ENCODE data around the gene CARMIL1. TPM values are rescaled to one million over a fixed set of nuclear protein-coding genes. Genes with fewer than 3 reads are reported as not detected.

Gene CARMIL1
- total and polyA plus RNA-seq, 11 donors: 2.4 to 9.1 (median 5.3) TPM

DNA sequence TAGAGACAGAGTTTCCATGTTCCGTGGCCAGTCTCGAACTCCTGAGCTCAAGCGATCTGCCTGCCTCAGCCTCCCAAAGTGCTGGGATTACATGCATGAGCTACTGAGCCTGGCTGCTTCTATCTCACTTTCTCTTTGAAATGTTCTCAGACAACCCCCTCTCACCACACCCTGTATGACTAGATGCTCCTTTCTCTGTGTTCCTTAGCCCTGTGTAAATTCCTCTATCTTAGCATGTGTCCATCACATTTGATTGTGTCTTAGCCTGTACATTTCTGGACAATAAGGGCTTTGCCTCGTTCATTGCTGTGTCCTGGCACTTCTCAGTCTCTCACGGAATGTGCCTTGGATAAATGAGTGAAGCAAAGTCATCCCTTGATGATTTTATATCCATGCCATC lies 204.8 kb downstream of the CARMIL1 start:
- TF ChIP-seq, protein P1, sequence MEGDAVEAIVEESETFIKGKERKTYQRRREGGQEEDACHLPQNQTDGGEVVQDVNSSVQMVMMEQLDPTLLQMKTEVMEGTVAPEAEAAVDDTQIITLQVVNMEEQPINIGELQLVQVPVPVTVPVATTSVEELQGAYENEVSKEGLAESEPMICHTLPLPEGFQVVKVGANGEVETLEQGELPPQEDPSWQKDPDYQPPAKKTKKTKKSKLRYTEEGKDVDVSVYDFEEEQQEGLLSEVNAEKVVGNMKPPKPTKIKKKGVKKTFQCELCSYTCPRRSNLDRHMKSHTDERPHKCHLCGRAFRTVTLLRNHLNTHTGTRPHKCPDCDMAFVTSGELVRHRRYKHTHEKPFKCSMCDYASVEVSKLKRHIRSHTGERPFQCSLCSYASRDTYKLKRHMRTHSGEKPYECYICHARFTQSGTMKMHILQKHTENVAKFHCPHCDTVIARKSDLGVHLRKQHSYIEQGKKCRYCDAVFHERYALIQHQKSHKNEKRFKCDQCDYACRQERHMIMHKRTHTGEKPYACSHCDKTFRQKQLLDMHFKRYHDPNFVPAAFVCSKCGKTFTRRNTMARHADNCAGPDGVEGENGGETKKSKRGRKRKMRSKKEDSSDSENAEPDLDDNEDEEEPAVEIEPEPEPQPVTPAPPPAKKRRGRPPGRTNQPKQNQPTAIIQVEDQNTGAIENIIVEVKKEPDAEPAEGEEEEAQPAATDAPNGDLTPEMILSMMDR (IDR thresholded peaks at IDR 0.05): no peak
- TF ChIP-seq POLR2A (IDR thresholded peaks at IDR 0.05): no peak
- Histone ChIP-seq H3K4me3 (no peak overlapping the region), H3K9me3 (no peaks in the 10 kb centered on the region), H3K4me1 (peaks cover 0 to 21% (median 11%) of the 10 kb centered on the region in 12 donors), H3K27ac (no peak overlapping the region), H3K27me3 (no peaks in the 10 kb centered on the region), H3K36me3 (peaks cover 0 to 7% (median 0%) of the 10 kb centered on the region in 9 donors)
- DNase-seq (no peak), ATAC-seq (peak in 1 of 4 donors; percentile 20)
- 75 to 79% (median 77%) methylated on average over 5 of the region's 5 CpGs for WGBS, 4 donors
- intact Hi-C loops (cut with DNase I): no loop called here

DNA sequence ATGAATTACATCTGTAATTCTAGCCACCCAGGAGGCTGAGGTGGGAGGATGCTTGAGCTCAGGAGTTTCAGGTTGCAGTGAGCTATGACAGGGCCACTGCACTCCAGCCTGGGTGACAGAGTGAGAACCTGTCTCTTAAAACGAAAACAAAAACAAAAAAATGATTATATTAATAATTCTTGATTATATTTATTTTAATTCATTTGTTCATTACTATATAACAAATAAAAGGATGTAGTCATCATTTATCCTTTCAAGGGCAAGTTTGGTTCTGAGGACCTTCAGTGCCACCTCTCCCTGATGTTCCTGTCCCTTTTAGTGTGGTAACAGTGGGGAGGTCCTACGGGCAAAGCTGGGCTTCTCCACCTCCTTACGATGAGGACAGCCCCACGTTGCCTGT lies 205.7 kb downstream of the CARMIL1 start:
- intact Hi-C loops (cut with DNase I): loop anchor here in 1 of 10 donors (5.0 kb wide), 1 partner anchor 263 kb away; no protein-coding TSS in a partner anchor
- H3K9me3 ChIP-seq: no peaks in the 10 kb centered on the region
- WGBS, 4 donors: 87 to 90% (median 88%) methylated on average over 4 of the region's 4 CpGs

DNA sequence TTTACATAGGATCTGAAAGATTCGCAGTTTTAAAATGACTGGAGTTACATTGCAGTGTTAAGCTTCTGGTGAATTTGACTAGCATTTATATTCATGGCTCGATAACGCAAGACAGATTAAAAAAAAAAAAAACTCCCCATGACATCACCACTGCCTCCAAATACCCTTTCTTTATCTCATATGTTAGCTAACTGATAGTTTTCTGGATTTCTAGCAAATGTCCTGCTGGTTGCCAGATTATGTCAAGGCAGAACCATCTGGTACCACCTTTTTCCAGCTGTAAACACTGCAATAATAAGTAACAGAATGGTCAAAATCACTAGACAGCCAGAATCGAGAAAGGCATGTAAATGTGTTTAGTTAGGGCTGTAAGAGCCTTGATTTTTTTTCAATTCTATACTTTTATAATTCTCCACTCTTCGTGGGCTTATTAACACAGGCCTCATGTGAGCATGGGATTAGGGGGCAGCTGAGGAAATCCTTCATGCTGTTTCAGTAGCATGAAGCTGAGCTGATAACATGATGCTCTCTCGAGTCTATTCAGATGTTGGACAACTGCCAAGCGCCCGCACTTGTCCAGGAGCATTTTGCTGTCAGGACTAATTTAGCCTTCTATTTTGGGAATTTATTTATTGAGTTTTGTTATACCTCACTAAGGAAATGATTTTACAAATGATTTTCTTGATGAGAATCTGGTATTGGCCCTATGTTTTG lies 206.8 kb downstream of the CARMIL1 start:
- peak in 3 of 4 donors; percentile 67 to 70 (median 68) for ATAC-seq
- no peak for TF ChIP-seq POLR2A (IDR thresholded peaks at IDR 0.05)
- TF ChIP-seq, protein P1 (IDR thresholded peaks at IDR 0.05): no peak
- H3K27me3 ChIP-seq: no peaks in the 10 kb centered on the region
- peaks cover 0 to 7% (median 0%) of the 10 kb centered on the region in 9 donors for H3K36me3 ChIP-seq
- H3K4me3 ChIP-seq: no peak overlapping the region
- peak; percentile 65 to 87 (median 66) for DNase-seq
- peak overlapping the region in 5 of 12 donors; percentile 24 to 72 (median 41) for H3K27ac ChIP-seq
- H3K4me1 ChIP-seq: peaks cover 0 to 28% (median 15%) of the 10 kb centered on the region in 12 donors
- no peaks in the 10 kb centered on the region for H3K9me3 ChIP-seq
- intact Hi-C loops (cut with DNase I): loop anchor here in 1 of 10 donors (5.0 kb wide), 1 partner anchor 264 kb away; no protein-coding TSS in a partner anchor
- WGBS, 4 donors: 23 to 30% (median 25%) methylated on average over 8 of the region's 8 CpGs

More for the DNA sequence above, 205.7 kb downstream of the CARMIL1 start:
- TF ChIP-seq, protein P1 (IDR thresholded peaks at IDR 0.05): no peak
- TF ChIP-seq POLR2A (IDR thresholded peaks at IDR 0.05): no peak
- no peak overlapping the region for H3K4me3 ChIP-seq
- H3K4me1 ChIP-seq: peaks cover 0 to 25% (median 13%) of the 10 kb centered on the region in 12 donors
- no peaks in the 10 kb centered on the region for H3K27me3 ChIP-seq
- H3K36me3 ChIP-seq: peaks cover 0 to 7% (median 0%) of the 10 kb centered on the region in 9 donors
- no peak for DNase-seq
- ATAC-seq: no peak
- H3K27ac ChIP-seq: no peak overlapping the region

DNA sequence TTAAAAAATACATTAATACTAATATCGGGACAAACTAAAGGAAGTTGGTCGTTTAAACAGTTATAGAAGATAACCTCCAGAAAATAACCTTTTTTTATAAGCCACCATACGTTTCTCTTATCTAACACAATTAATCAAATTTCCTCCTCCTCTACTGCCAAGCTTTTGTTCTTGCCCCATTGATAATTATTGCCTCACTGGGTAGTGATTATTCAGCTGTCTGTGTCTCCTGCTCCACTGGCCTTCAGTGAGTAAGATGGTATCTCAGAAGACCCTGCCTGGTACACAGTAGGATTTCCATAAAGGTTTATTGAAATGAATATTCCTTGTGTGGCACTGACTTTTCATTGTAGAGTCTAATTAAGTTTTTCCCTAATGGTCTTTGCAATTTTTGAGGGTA lies 207.4 kb downstream of the CARMIL1 start:
- TF ChIP-seq POLR2A (IDR thresholded peaks at IDR 0.05): no peak
- TF ChIP-seq, protein P1 (IDR thresholded peaks at IDR 0.05): no peak
- intact Hi-C loops (cut with DNase I): loop anchor here in 1 of 10 donors (5.0 kb wide), 1 partner anchor 264 kb away; no protein-coding TSS in a partner anchor
- no peaks in the 10 kb centered on the region for H3K9me3 ChIP-seq
- peak overlapping the region in 5 of 12 donors; percentile 16 to 72 (median 33) for H3K27ac ChIP-seq
- H3K27me3 ChIP-seq: no peaks in the 10 kb centered on the region
- H3K36me3 ChIP-seq: peaks cover 0 to 7% (median 0%) of the 10 kb centered on the region in 9 donors
- H3K4me1 ChIP-seq: peaks cover 0 to 28% (median 15%) of the 10 kb centered on the region in 12 donors
- DNase-seq (no peak), ATAC-seq (no peak)
- H3K4me3 ChIP-seq: no peak overlapping the region
- 20 to 28% (median 23%) methylated on average over 3 of the region's 3 CpGs for WGBS, 4 donors

Measured in heart left ventricle (tissue), 16 donors.